SK-N-SH treated with all-trans-retinoic acid at 6 μM for 48 hours (cell line): ENCODE data around the gene OR4D1.

Experiments
- ATAC-seq: fragments of 200-7000 bp; cut with Tn5 transposase; 3 replicates; pipeline ENCODE4 v1.9.1; 2020; ENCODE audit warnings: mild to moderate bottlenecking, moderate library complexity
- ARNTL ChIP-seq: fragments of 450-650 bp; formaldehyde crosslinking; IDR thresholded peaks from 2 replicates; pipeline ENCODE4 v1.5.0; 2020; ENCODE audit warnings: low read depth, mild to moderate bottlenecking, moderate library complexity, borderline replicate concordance
- BACH2 ChIP-seq: fragments of 250-450 bp; sonication (Bioruptor Pico); IDR thresholded peaks from 2 replicates; pipeline ENCODE4 v1.9.0; 2021; ENCODE audit warnings: mild to moderate bottlenecking, borderline replicate concordance
- CSDC2 ChIP-seq: fragments of 250-450 bp; sonication (Bioruptor Pico); IDR thresholded peaks from 2 replicates; pipeline ENCODE4 v1.5.0; 2020; ENCODE audit warnings: mild to moderate bottlenecking, moderate library complexity
- CSRNP3 ChIP-seq: fragments of 250-450 bp; sonication (Bioruptor Pico); IDR thresholded peaks from 2 replicates; pipeline ENCODE4 v1.5.1; 2021; ENCODE audit warnings: mild to moderate bottlenecking, moderate library complexity
- ESRRG ChIP-seq: fragments of 250-450 bp; sonication (Bioruptor Pico); IDR thresholded peaks from 2 replicates; pipeline ENCODE4 v1.6.1; 2021; ENCODE audit warnings: mild to moderate bottlenecking
- OSR1 ChIP-seq: fragments of 250-450 bp; sonication (Bioruptor Pico); IDR thresholded peaks from 2 replicates; pipeline ENCODE4 v1.8.0; 2022; ENCODE audit warnings: moderate library complexity, mild to moderate bottlenecking, inconsistent platforms
- PATZ1 ChIP-seq: fragments of 250-450 bp; sonication (Bioruptor Pico); IDR thresholded peaks from 2 replicates; pipeline ENCODE4 v1.8.0; 2020; ENCODE audit warnings: mild to moderate bottlenecking, moderate library complexity, borderline replicate concordance
- PPARA ChIP-seq: fragments of 250-450 bp; sonication (Bioruptor Pico); IDR thresholded peaks from 2 replicates; pipeline ENCODE4 v1.5.0; 2020; ENCODE audit warnings: mild to moderate bottlenecking, borderline replicate concordance
- TCF4 ChIP-seq: fragments of 250-450 bp; sonication (Bioruptor Pico); IDR thresholded peaks from 2 replicates; pipeline ENCODE4 v1.8.0; 2021; ENCODE audit warnings: mild to moderate bottlenecking, moderate library complexity, borderline replicate concordance
- TOX ChIP-seq: fragments of 250-450 bp; sonication (Bioruptor Pico); IDR thresholded peaks from 2 replicates; pipeline ENCODE4 v1.8.0; 2021; ENCODE audit warnings: mild to moderate bottlenecking, moderate library complexity, borderline replicate concordance
- ZC3H10 ChIP-seq: fragments of 250-450 bp; sonication (Bioruptor Pico); IDR thresholded peaks from 2 replicates; pipeline ENCODE4 v1.5.1; 2021; ENCODE audit warnings: mild to moderate bottlenecking, moderate library complexity
- ZFP3 ChIP-seq: fragments of 250-450 bp; sonication (Bioruptor Pico); IDR thresholded peaks from 2 replicates; pipeline ENCODE4 v1.5.0; 2020; ENCODE audit warnings: mild to moderate bottlenecking, moderate library complexity
- ZFP30 ChIP-seq: fragments of 450-650 bp; formaldehyde crosslinking; IDR thresholded peaks from 2 replicates; pipeline ENCODE4 v1.5.0; 2022; ENCODE audit warnings: mild to moderate bottlenecking, moderate library complexity
- ZNF565 ChIP-seq: fragments of 450-650 bp; formaldehyde crosslinking; conservative IDR thresholded peaks from 2 replicates; pipeline ENCODE4 v1.5.0; 2020; ENCODE audit warnings: low read depth, mild to moderate bottlenecking, moderate library complexity
- ZNF70 ChIP-seq: fragments of 450-650 bp; formaldehyde crosslinking; IDR thresholded peaks from 2 replicates; pipeline ENCODE4 v1.5.0; 2020; ENCODE audit warnings: mild to moderate bottlenecking, moderate library complexity
- ZNF8 ChIP-seq: fragments of 450-650 bp; formaldehyde crosslinking; IDR thresholded peaks from 2 replicates; pipeline ENCODE4 v1.5.0; 2020; ENCODE audit warnings: mild to moderate bottlenecking, moderate library complexity
- TF ChIP-seq, protein P1 (sequence below): fragments of 250-450 bp; sonication (Bioruptor Pico); IDR thresholded peaks from 2 replicates; pipeline ENCODE4 v1.5.1; 2020; ENCODE audit warnings: low read depth, mild to moderate bottlenecking, moderate library complexity
- TF ChIP-seq, protein P2 (sequence below): fragments of 250-450 bp; sonication (Bioruptor Pico); IDR thresholded peaks from 2 replicates; pipeline ENCODE4 v1.8.0; 2021; ENCODE audit warnings: low read depth, mild to moderate bottlenecking, moderate library complexity, borderline replicate concordance

Gene OR4D1

GRCh38 chr17:58110012-58110411 is 38.2 kb upstream of the OR4D1 start (continued):
- TF ChIP-seq ZFP3 (CRISPR knock-in tag) (no peak), ESRRG (CRISPR knock-in tag) (no peak), OSR1 (no peak), ZFP30 (no peak)

DNA sequence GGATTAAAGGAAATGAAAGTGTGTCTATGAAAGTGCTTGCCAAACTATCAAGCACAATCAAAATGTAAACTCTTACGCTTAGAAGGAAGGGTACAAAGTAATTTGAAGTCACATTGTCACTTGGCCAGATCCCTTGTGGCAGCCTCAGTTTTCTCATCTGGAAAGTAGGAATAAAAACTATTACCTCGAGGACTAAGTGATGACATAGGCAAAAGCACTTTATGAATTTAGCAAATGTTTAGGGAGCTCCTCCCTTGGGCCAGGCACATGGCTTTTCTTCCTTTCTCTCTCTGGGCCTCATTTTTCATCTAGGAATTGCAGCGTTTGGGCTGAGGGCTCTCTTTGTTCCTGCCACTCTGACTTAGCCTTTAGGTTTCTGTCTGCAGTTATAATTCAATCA is 36.5 kb upstream of the OR4D1 start:
- TF ChIP-seq PPARA (CRISPR knock-in tag) (no peak), ZNF8 (CRISPR knock-in tag) (no peak), BACH2 (CRISPR knock-in tag) (no peak), CSRNP3 (CRISPR knock-in tag) (no peak), TCF4 (CRISPR knock-in tag) (no peak), ZFP3 (CRISPR knock-in tag) (no peak), TOX (CRISPR knock-in tag) (no peak), ZNF565 (CRISPR knock-in tag) (no peak), ZC3H10 (CRISPR knock-in tag) (no peak), ESRRG (CRISPR knock-in tag) (no peak), ZFP30 (no peak), ZNF70 (CRISPR knock-in tag) (no peak), CSDC2 (CRISPR knock-in tag) (no peak), ARNTL (no peak), OSR1 (no peak)
- TF ChIP-seq, protein P1, sequence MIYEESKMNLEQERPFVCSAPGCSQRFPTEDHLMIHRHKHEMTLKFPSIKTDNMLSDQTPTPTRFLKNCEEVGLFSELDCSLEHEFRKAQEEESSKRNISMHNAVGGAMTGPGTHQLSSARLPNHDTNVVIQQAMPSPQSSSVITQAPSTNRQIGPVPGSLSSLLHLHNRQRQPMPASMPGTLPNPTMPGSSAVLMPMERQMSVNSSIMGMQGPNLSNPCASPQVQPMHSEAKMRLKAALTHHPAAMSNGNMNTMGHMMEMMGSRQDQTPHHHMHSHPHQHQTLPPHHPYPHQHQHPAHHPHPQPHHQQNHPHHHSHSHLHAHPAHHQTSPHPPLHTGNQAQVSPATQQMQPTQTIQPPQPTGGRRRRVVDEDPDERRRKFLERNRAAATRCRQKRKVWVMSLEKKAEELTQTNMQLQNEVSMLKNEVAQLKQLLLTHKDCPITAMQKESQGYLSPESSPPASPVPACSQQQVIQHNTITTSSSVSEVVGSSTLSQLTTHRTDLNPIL (CRISPR knock-in tag): no peak
- TF ChIP-seq, protein P2, sequence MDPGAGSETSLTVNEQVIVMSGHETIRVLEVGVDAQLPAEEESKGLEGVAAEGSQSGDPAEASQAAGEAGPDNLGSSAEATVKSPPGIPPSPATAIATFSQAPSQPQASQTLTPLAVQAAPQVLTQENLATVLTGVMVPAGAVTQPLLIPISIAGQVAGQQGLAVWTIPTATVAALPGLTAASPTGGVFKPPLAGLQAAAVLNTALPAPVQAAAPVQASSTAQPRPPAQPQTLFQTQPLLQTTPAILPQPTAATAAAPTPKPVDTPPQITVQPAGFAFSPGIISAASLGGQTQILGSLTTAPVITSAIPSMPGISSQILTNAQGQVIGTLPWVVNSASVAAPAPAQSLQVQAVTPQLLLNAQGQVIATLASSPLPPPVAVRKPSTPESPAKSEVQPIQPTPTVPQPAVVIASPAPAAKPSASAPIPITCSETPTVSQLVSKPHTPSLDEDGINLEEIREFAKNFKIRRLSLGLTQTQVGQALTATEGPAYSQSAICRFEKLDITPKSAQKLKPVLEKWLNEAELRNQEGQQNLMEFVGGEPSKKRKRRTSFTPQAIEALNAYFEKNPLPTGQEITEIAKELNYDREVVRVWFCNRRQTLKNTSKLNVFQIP (CRISPR knock-in tag): no peak
- TF ChIP-seq, all 23 proteins: peak for 0
- no peak for ATAC-seq

DNA sequence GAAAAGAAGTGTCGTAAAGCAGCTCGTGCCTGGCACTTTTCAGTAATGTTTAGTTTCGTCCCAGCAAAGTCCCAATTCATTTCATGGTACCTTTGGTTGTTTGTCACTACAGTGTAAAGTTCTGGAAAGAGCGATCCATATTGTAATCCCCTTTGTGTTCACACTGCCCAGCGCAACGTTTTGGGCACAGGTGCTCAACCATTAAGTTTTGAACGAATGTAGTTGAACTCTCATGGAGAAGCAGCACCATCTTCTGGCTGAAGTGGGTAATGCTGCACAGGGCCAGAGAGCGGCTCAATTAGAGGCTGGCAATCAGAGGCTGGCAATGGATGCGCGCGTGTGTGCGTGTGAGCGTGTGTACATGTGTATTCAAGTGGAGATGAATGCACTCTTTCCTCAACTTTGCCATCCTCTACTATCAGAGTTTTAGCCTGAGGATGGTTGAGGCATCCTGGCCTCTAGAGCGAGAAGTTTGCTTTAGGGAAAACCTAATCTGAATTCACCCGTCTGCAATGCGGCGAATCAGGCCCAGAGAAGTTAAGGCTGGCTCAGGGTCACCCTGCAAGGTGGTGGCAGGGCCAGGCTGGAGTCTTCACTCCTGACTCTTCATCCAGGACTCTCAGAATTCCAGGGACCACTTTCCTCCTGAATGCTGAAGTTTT is 35.1 kb upstream of the OR4D1 start:
- TF ChIP-seq PATZ1 (CRISPR knock-in tag) (no peak), ZNF565 (CRISPR knock-in tag) (no peak), ESRRG (CRISPR knock-in tag) (no peak), BACH2 (CRISPR knock-in tag) (no peak), CSDC2 (CRISPR knock-in tag) (no peak), TOX (CRISPR knock-in tag) (no peak), ZNF70 (CRISPR knock-in tag) (no peak), ZC3H10 (CRISPR knock-in tag) (no peak), PPARA (CRISPR knock-in tag) (no peak), ZFP30 (no peak), CSRNP3 (CRISPR knock-in tag) (no peak), ARNTL (no peak), TCF4 (CRISPR knock-in tag) (no peak), OSR1 (no peak), ZNF8 (CRISPR knock-in tag) (no peak)
- TF ChIP-seq, protein P1 (CRISPR knock-in tag): no peak
- TF ChIP-seq, protein P2 (CRISPR knock-in tag): no peak
- TF ChIP-seq, all 23 proteins: peak for 0
- peak; percentile 89 for ATAC-seq
